Hepatocyte (in vitro differentiated cells): ENCODE measurements around the gene SOX8.

Experiments
- CTCF ChIP-seq: fragments of 200-600 bp; sonication (generic); IDR thresholded peaks from 2 replicates; pipeline ENCODE4 v1.5.1; 2016; ENCODE audit warnings: antibody characterized with exemption, mild to moderate bottlenecking; ENCODE audit not compliant: poor library complexity
- EZH2 ChIP-seq: fragments of 200-600 bp; sonication (generic); IDR thresholded peaks from 2 replicates; pipeline ENCODE4 v1.6.1; 2016; ENCODE audit warnings: antibody characterized with exemption, mild to moderate bottlenecking, borderline replicate concordance

- no peak for TF ChIP-seq CTCF
- no peak for TF ChIP-seq EZH2
Measured at GRCh38 chr16:932831-933330, 48.7 kb upstream of the SOX8 start.
